Measurements from ENCODE around the gene CTRB1.

GRCh38 chr16:75243667-75244224, 25.0 kb downstream of the CTRB1 start:
- TF ChIP-seq CTCF (IDR thresholded peaks at IDR 0.05) (no peak), POLR2AphosphoS5 (IDR thresholded peaks at IDR 0.05; ENCODE audit: insufficient read depth in 1 of 2, low read depth in 1 of 2) (no peak)
